ENCODE results near the gene PDE1A. TPM values are rescaled to one million over a fixed set of nuclear protein-coding genes. Genes with fewer than 3 reads are reported as not detected.

The PDE1A gene
- polyA plus RNA-seq, 1 of the 3 experiments (the other 2 are of a cell fraction): 0.08 TPM

GRCh38 chr2:182110347-182110746, 316.5 kb downstream of the PDE1A start:
- H3F3A ChIP-seq (replicated peaks; ENCODE audit: insufficient read depth): no peaks in the 10 kb centered on the region
- POLR2A ChIA-PET: no interaction called here
- no peaks in the 10 kb centered on the region for H3K79me2 ChIP-seq (ENCODE audit: insufficient read depth)
- H3K4me2 ChIP-seq: no peak overlapping the region
- no peaks in the 10 kb centered on the region for H3K4me1 ChIP-seq (ENCODE audit: control insufficient read depth in 1 of 2, insufficient read depth in 2 of 2, low read depth in 1 of 2, low read length in 1 of 2)
- no peaks in the 10 kb centered on the region for H4K20me1 ChIP-seq (ENCODE audit: insufficient read depth)
- no peak overlapping the region for H3K4me3 ChIP-seq (ENCODE audit: low read depth in 2 of 2, low read length in 1 of 2)
- H3K9me3 ChIP-seq: no peaks in the 10 kb centered on the region
- no peak overlapping the region for H2AFZ ChIP-seq (ENCODE audit: low read depth)
- DNase-seq: no peak
- CTCF ChIA-PET: no interaction called here
- no peak for TF ChIP-seq FOXM1 (IDR thresholded peaks at IDR 0.05; ENCODE audit: low read depth)
- TF ChIP-seq EP300 (IDR thresholded peaks at IDR 0.05; ENCODE audit: borderline replicate concordance in 1 of 2, low read depth in 1 of 2, low read length in 1 of 2): no peak
- no peaks in the 10 kb centered on the region for H3K36me3 ChIP-seq (replicated peaks in 1 of 2; ENCODE audit: control insufficient read depth in 1 of 2, insufficient read depth in 2 of 2, low read length in 1 of 2)
- H3K9me2 ChIP-seq: no peaks in the 10 kb centered on the region
- H3K27me3 ChIP-seq (ENCODE audit: insufficient read depth): no peaks in the 10 kb centered on the region
- H3K27ac ChIP-seq (ENCODE audit: low read depth in 2 of 2, low read length in 1 of 2): no peak overlapping the region
- 42% methylated on average over 1 of the region's 1 CpG for WGBS (ENCODE audit: low lambda C conversion rate)
- no peak overlapping the region for H3K9ac ChIP-seq

DNA sequence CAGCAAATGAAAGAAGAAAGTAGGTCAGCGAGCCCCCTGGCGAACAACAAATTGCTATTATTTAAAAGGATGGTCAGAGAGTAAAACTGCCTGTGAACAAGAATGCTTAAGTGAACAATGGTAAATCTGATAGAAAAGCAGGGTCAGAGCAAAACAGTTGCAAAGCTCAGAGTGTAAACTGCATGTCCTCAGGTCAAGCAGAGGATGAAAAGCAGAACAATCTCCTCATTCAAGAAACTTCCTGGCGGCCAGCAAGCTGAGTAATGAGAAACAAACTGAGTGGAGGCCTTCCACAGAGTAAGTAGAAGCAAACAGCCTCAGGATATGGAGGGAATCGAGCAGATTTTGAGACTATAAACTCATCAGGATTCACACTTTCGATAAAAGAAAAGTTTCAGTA, 323.3 kb downstream of the PDE1A start:
- H3K4me3 ChIP-seq (ENCODE audit: low read depth in 2 of 2, low read length in 1 of 2): no peak overlapping the region
- no peak for DNase-seq
- no peaks in the 10 kb centered on the region for H3K27me3 ChIP-seq (ENCODE audit: insufficient read depth)
- no peak overlapping the region; a peak in 1 of 4 replicates for H3K27ac ChIP-seq (ENCODE audit: low read depth in 2 of 2, low read length in 1 of 2)
- peak overlapping the region; percentile 45; the same call in 1 of the 2 replicates for H2AFZ ChIP-seq (ENCODE audit: low read depth)
- H3K9me3 ChIP-seq: no peaks in the 10 kb centered on the region
- H3K9me2 ChIP-seq: no peaks in the 10 kb centered on the region
- H3F3A ChIP-seq (replicated peaks; ENCODE audit: insufficient read depth): no peaks in the 10 kb centered on the region
- H3K4me1 ChIP-seq (ENCODE audit: control insufficient read depth in 1 of 2, insufficient read depth in 2 of 2, low read depth in 1 of 2, low read length in 1 of 2): no peaks in the 10 kb centered on the region
- ChIA-PET POLR2A (no interaction called here), CTCF (interaction anchor here (0.8 kb wide), 1 partner anchor 26 kb away, joined by 4 read pairs; no protein-coding TSS in a partner anchor)
- H3K36me3 ChIP-seq (replicated peaks in 1 of 2; ENCODE audit: control insufficient read depth in 1 of 2, insufficient read depth in 2 of 2, low read length in 1 of 2): no peaks in the 10 kb centered on the region
- H3K4me2 ChIP-seq: no peak overlapping the region
- WGBS (ENCODE audit: low lambda C conversion rate): 46% methylated on average over 5 of the region's 5 CpGs
- H3K9ac ChIP-seq: no peak overlapping the region
- H4K20me1 ChIP-seq (ENCODE audit: insufficient read depth): no peaks in the 10 kb centered on the region
- no peak for TF ChIP-seq FOXJ3 (CRISPR knock-in tag; IDR thresholded peaks at IDR 0.05)
- TF ChIP-seq CTCF (IDR thresholded peaks at IDR 0.05): no peak
- no peak for TF ChIP-seq RCOR1 (IDR thresholded peaks at IDR 0.05; ENCODE audit: low read length)
- no peak for TF ChIP-seq YY1 (IDR thresholded peaks at IDR 0.05; ENCODE audit: low read depth)
- no peak for TF ChIP-seq MEF2A (IDR thresholded peaks at IDR 0.05; ENCODE audit: borderline replicate concordance, low read depth)
- no peak for TF ChIP-seq TEAD4 (IDR thresholded peaks at IDR 0.05; ENCODE audit: borderline replicate concordance, insufficient read depth)
- no peak for TF ChIP-seq TCF12 (IDR thresholded peaks at IDR 0.05)
- TF ChIP-seq, protein P1, sequence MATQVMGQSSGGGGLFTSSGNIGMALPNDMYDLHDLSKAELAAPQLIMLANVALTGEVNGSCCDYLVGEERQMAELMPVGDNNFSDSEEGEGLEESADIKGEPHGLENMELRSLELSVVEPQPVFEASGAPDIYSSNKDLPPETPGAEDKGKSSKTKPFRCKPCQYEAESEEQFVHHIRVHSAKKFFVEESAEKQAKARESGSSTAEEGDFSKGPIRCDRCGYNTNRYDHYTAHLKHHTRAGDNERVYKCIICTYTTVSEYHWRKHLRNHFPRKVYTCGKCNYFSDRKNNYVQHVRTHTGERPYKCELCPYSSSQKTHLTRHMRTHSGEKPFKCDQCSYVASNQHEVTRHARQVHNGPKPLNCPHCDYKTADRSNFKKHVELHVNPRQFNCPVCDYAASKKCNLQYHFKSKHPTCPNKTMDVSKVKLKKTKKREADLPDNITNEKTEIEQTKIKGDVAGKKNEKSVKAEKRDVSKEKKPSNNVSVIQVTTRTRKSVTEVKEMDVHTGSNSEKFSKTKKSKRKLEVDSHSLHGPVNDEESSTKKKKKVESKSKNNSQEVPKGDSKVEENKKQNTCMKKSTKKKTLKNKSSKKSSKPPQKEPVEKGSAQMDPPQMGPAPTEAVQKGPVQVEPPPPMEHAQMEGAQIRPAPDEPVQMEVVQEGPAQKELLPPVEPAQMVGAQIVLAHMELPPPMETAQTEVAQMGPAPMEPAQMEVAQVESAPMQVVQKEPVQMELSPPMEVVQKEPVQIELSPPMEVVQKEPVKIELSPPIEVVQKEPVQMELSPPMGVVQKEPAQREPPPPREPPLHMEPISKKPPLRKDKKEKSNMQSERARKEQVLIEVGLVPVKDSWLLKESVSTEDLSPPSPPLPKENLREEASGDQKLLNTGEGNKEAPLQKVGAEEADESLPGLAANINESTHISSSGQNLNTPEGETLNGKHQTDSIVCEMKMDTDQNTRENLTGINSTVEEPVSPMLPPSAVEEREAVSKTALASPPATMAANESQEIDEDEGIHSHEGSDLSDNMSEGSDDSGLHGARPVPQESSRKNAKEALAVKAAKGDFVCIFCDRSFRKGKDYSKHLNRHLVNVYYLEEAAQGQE (IDR thresholded peaks at IDR 0.05; ENCODE audit: low read depth, low read length): no peak
- H3K79me2 ChIP-seq (ENCODE audit: insufficient read depth): no peaks in the 10 kb centered on the region

Data from SK-N-SH (cell line).